Activated naive CD4-positive, alpha-beta T cell treated with anti-CD3 and anti-CD28 coated beads, Interleukin-2, amount 10 ng/mL, durations not matched to agents 7 days and 5 days (primary cell): Measurements from ENCODE around the gene ASCL4.

Experiments
- CTCF ChIA-PET: fragments of 350-600 bp; sonication (Branson Sonifier 250); formaldehyde crosslinking; loops from one replicate; lab custom pipeline; 2021; ENCODE audit warnings: antibody characterized with exemption; lab: Charles Lee
- DNase-seq: peaks from one replicate; pipeline ENCODE4 v3.0.0-alpha.2; 2020
- H3K27ac Mint-ChIP-seq: one replicate; pipeline ENCODE4 v1.8.0; 2021; ENCODE audit warnings: mild to moderate bottlenecking, moderate library complexity, mixed read lengths
- H3K27me3 Mint-ChIP-seq: one replicate; pipeline ENCODE4 v1.8.0; 2021; ENCODE audit warnings: mild to moderate bottlenecking, mixed read lengths
- H3K36me3 Mint-ChIP-seq: one replicate; pipeline ENCODE4 v1.8.0; 2021; ENCODE audit warnings: mixed read lengths
- H3K4me1 Mint-ChIP-seq: one replicate; pipeline ENCODE4 v1.8.0; 2021; ENCODE audit warnings: mixed read lengths
- H3K4me3 Mint-ChIP-seq: one replicate; pipeline ENCODE4 v1.8.0; 2021; ENCODE audit warnings: mild to moderate bottlenecking, moderate library complexity, mixed read lengths
- H3K9me3 Mint-ChIP-seq: one replicate; pipeline ENCODE4 v1.8.0; 2021; ENCODE audit warnings: mixed read lengths

ASCL4 gene

GRCh38 chr12:107788281-107788680, 13.8 kb downstream of the ASCL4 start:
- Mint-ChIP-seq H3K4me1 (no peaks in the 10 kb centered on the region), H3K27me3 (peaks cover 31% of the 10 kb centered on the region), H3K27ac (no peak overlapping the region), H3K4me3 (no peak overlapping the region), H3K36me3 (no peaks in the 10 kb centered on the region), H3K9me3 (peaks cover 4% of the 10 kb centered on the region)
- DNase-seq, result no peak
- CTCF ChIA-PET, result no interaction called here

GRCh38 chr12:107788690-107789458, 14.4 kb downstream of the ASCL4 start:
- Mint-ChIP-seq H3K9me3 (peaks cover 4% of the 10 kb centered on the region), H3K4me1 (no peaks in the 10 kb centered on the region), H3K27ac (no peak overlapping the region), H3K27me3 (peaks cover 26% of the 10 kb centered on the region), H3K4me3 (no peak overlapping the region), H3K36me3 (no peaks in the 10 kb centered on the region)
- CTCF ChIA-PET, result no interaction called here
- no peak for DNase-seq

GRCh38 chr12:107791465-107792089, 17.1 kb downstream of the ASCL4 start:
- H3K9me3 Mint-ChIP-seq, result peaks cover 4% of the 10 kb centered on the region
- H3K36me3 Mint-ChIP-seq, result no peaks in the 10 kb centered on the region
- peaks cover 25% of the 10 kb centered on the region for H3K27me3 Mint-ChIP-seq
- H3K4me1 Mint-ChIP-seq, result no peaks in the 10 kb centered on the region
- DNase-seq, result no peak
- H3K27ac Mint-ChIP-seq, result no peak overlapping the region
- no peak overlapping the region for H3K4me3 Mint-ChIP-seq
- CTCF ChIA-PET, result no interaction called here

- Mint-ChIP-seq H3K36me3 (no peaks in the 10 kb centered on the region), H3K27me3 (peaks cover 15% of the 10 kb centered on the region), H3K27ac (no peak overlapping the region), H3K4me1 (no peaks in the 10 kb centered on the region), H3K9me3 (peaks cover 4% of the 10 kb centered on the region), H3K4me3 (no peak overlapping the region)
- DNase-seq, result no peak
- CTCF ChIA-PET, result no interaction called here
These were observed 19.9 kb downstream of the ASCL4 start for GRCh38 chr12:107794451-107794850.

- Mint-ChIP-seq H3K4me1 (no peaks in the 10 kb centered on the region), H3K4me3 (no peak overlapping the region), H3K27me3 (peaks cover 6% of the 10 kb centered on the region), H3K27ac (no peak overlapping the region), H3K36me3 (no peaks in the 10 kb centered on the region), H3K9me3 (no peaks in the 10 kb centered on the region)
- CTCF ChIA-PET, result no interaction called here
- DNase-seq, result no peak
These were observed 24.1 kb downstream of the ASCL4 start for GRCh38 chr12:107798580-107798979.

GRCh38 chr12:107801150-107801549, 26.6 kb downstream of the ASCL4 start:
- Mint-ChIP-seq H3K36me3 (no peaks in the 10 kb centered on the region), H3K27ac (no peak overlapping the region), H3K4me1 (no peaks in the 10 kb centered on the region), H3K4me3 (no peak overlapping the region), H3K9me3 (no peaks in the 10 kb centered on the region), H3K27me3 (peaks cover 2% of the 10 kb centered on the region)
- DNase-seq, result no peak
- CTCF ChIA-PET, result no interaction called here

GRCh38 chr12:107803092-107803491, 28.6 kb downstream of the ASCL4 start:
- H3K27ac Mint-ChIP-seq, result no peak overlapping the region
- peaks cover 3% of the 10 kb centered on the region for H3K27me3 Mint-ChIP-seq
- no peak for DNase-seq
- H3K36me3 Mint-ChIP-seq, result no peaks in the 10 kb centered on the region
- H3K4me3 Mint-ChIP-seq, result no peak overlapping the region
- CTCF ChIA-PET, result no interaction called here
- no peaks in the 10 kb centered on the region for H3K9me3 Mint-ChIP-seq
- H3K4me1 Mint-ChIP-seq, result no peaks in the 10 kb centered on the region

GRCh38 chr12:107805488-107806180, 31.1 kb downstream of the ASCL4 start:
- H3K9me3 Mint-ChIP-seq, result no peaks in the 10 kb centered on the region
- DNase-seq, result no peak
- CTCF ChIA-PET, result no interaction called here
- H3K27me3 Mint-ChIP-seq, result peaks cover 7% of the 10 kb centered on the region
- no peaks in the 10 kb centered on the region for H3K36me3 Mint-ChIP-seq
- no peak overlapping the region for H3K27ac Mint-ChIP-seq
- no peak overlapping the region for H3K4me3 Mint-ChIP-seq
- H3K4me1 Mint-ChIP-seq, result no peaks in the 10 kb centered on the region

- Mint-ChIP-seq H3K27me3 (peaks cover 9% of the 10 kb centered on the region), H3K4me1 (no peaks in the 10 kb centered on the region), H3K27ac (no peak overlapping the region), H3K36me3 (no peaks in the 10 kb centered on the region), H3K9me3 (no peaks in the 10 kb centered on the region), H3K4me3 (no peak overlapping the region)
- CTCF ChIA-PET, result no interaction called here
- no peak for DNase-seq
These were observed 33.1 kb downstream of the ASCL4 start for GRCh38 chr12:107807471-107808150.

GRCh38 chr12:107817250-107817649, 42.7 kb downstream of the ASCL4 start:
- CTCF ChIA-PET, result no interaction called here
- peaks cover 15% of the 10 kb centered on the region for H3K9me3 Mint-ChIP-seq
- no peak overlapping the region for H3K4me3 Mint-ChIP-seq
- peaks cover 12% of the 10 kb centered on the region for H3K27me3 Mint-ChIP-seq
- H3K4me1 Mint-ChIP-seq, result no peaks in the 10 kb centered on the region
- no peaks in the 10 kb centered on the region for H3K36me3 Mint-ChIP-seq
- no peak for DNase-seq
- no peak overlapping the region for H3K27ac Mint-ChIP-seq

- CTCF ChIA-PET, result no interaction called here
These were observed 44.5 kb downstream of the ASCL4 start for GRCh38 chr12:107818984-107819383.

GRCh38 chr12:107822356-107822755, 47.9 kb downstream of the ASCL4 start:
- CTCF ChIA-PET, result no interaction called here
- Mint-ChIP-seq H3K36me3 (peaks cover 4% of the 10 kb centered on the region), H3K27ac (no peak overlapping the region), H3K9me3 (peaks cover 31% of the 10 kb centered on the region), H3K27me3 (peaks cover 16% of the 10 kb centered on the region), H3K4me3 (no peak overlapping the region), H3K4me1 (no peaks in the 10 kb centered on the region)
- DNase-seq, result no peak

More at GRCh38 chr12:107818984-107819383, 44.5 kb downstream of the ASCL4 start:
- Mint-ChIP-seq H3K4me3 (no peak overlapping the region), H3K4me1 (no peaks in the 10 kb centered on the region), H3K36me3 (no peaks in the 10 kb centered on the region), H3K27me3 (peaks cover 19% of the 10 kb centered on the region), H3K9me3 (peaks cover 16% of the 10 kb centered on the region), H3K27ac (no peak overlapping the region)
- DNase-seq, result no peak
